ENCODE measurements around the gene AATK. TPM values are rescaled to one million over a fixed set of nuclear protein-coding genes. Genes with fewer than 3 reads are reported as not detected.

AATK gene
- total and polyA plus RNA-seq, 2 of the 13 experiments (the other 11 are each of a cell fraction or from before 2014, with no cell fraction given), result 2.9 to 8.4 TPM

GRCh38 chr17:81173762-81174155 is 7.7 kb upstream of the AATK start (continued):
- no peak for TF ChIP-seq HMGXB4 (CRISPR knock-in tag; IDR thresholded peaks at IDR 0.05; ENCODE audit: borderline replicate concordance in 1 of 2, low read depth in 1 of 2)

GRCh38 chr17:81173052-81173761 is 7.2 kb upstream of the AATK start:
- DNase-seq (ENCODE audit: low spot score) (no peak), FAIRE-seq (no peak), ATAC-seq (no peak)
- no peak for TF ChIP-seq ZNF205 (CRISPR knock-in tag; IDR thresholded peaks at IDR 0.05)
- TF ChIP-seq AGO1 (IDR thresholded peaks at IDR 0.05; ENCODE audit: low read depth, low read length, poor library complexity, severe bottlenecking), result peak; percentile 44
- no peak for TF ChIP-seq CREM (IDR thresholded peaks at IDR 0.05)
- TF ChIP-seq CREM (CRISPR knock-in tag; IDR thresholded peaks at IDR 0.05), result no peak
- TF ChIP-seq CSRNP1 (CRISPR knock-in tag; IDR thresholded peaks at IDR 0.05), result no peak
- TF ChIP-seq ZNF891 (CRISPR knock-in tag; IDR thresholded peaks at IDR 0.05), result no peak
- no peaks in the 10 kb centered on the region for H3K36me3 ChIP-seq (replicated peaks in 1 of 2; ENCODE audit: control insufficient read depth in 1 of 2, insufficient read depth in 2 of 2, low read length in 2 of 2)
- no TSS peak for BruUV-seq (replicated peaks)
- no peaks in the 10 kb centered on the region for H3K79me2 ChIP-seq (ENCODE audit: insufficient read depth, low read length)
- H2AFZ ChIP-seq (ENCODE audit: low read length), result no peak overlapping the region
- WGBS (ENCODE audit: low lambda C conversion rate), result 48% methylated on average over 8 of the region's 11 CpGs
- no peaks in the 10 kb centered on the region for H3K9me3 ChIP-seq (ENCODE audit: low read length)
- ChIA-PET CTCF (ENCODE audit: low intra/inter-chr PET ratio, low total read pairs) (no interaction called here), POLR2A (interaction anchor here (1.3 kb wide), 1 partner anchor 66 kb away, joined by 3 read pairs; the partner anchor contains the start of genes NDUFAF8 and TEPSIN)
- H3K4me1 ChIP-seq (ENCODE audit: insufficient read depth, low read length), result peaks cover 17% of the 10 kb centered on the region
- H4K20me1 ChIP-seq (ENCODE audit: insufficient read depth, low read length), result no peaks in the 10 kb centered on the region
- intact Hi-C loops (cut with micrococcal nuclease; ENCODE audit: unreplicated experiment) (no loop called here), in situ Hi-C loops (cut with HindIII; ENCODE audit: extremely low pct_ligation_motif_present, low pct_unique_long_range_greater_than_20kb) (no loop called here)
- peaks cover 0 to 18% of the 10 kb centered on the region in 2 experiments; a peak in 2 of 5 replicates for H3K27me3 ChIP-seq (ENCODE audit: control insufficient read depth in 1 of 2, insufficient read depth in 2 of 2, low read length in 2 of 2)
- H3K27ac ChIP-seq (ENCODE audit: extremely low read length, insufficient read depth, low read length), result no peak overlapping the region
- H3K4me3 ChIP-seq (replicated peaks in 1 of 3; ENCODE audit: insufficient read depth in 1 of 3, low read depth in 2 of 3, low read length in 3 of 3), result no peak overlapping the region
- no peak overlapping the region for H3K4me2 ChIP-seq (ENCODE audit: low read depth, low read length)
- H3K9ac ChIP-seq (ENCODE audit: insufficient read depth, low read depth, low read length), result no peak overlapping the region

Data from HepG2 (cell line).